ENCODE results near the gene ALDH9A1. TPM values are rescaled to one million over a fixed set of nuclear protein-coding genes. Genes with fewer than 3 reads are reported as not detected.
"Not testable (repeated sequence)": the region's sequence is repeated elsewhere in the genome, so short reads cannot be mapped to it uniquely, and the experiment has no call there.

The ALDH9A1 gene
- total and polyA plus RNA-seq, 7 donors: 30.4 to 69.3 (median 40.9) TPM

- TF ChIP-seq, protein P1, sequence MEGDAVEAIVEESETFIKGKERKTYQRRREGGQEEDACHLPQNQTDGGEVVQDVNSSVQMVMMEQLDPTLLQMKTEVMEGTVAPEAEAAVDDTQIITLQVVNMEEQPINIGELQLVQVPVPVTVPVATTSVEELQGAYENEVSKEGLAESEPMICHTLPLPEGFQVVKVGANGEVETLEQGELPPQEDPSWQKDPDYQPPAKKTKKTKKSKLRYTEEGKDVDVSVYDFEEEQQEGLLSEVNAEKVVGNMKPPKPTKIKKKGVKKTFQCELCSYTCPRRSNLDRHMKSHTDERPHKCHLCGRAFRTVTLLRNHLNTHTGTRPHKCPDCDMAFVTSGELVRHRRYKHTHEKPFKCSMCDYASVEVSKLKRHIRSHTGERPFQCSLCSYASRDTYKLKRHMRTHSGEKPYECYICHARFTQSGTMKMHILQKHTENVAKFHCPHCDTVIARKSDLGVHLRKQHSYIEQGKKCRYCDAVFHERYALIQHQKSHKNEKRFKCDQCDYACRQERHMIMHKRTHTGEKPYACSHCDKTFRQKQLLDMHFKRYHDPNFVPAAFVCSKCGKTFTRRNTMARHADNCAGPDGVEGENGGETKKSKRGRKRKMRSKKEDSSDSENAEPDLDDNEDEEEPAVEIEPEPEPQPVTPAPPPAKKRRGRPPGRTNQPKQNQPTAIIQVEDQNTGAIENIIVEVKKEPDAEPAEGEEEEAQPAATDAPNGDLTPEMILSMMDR (IDR thresholded peaks at IDR 0.05): no peak
- WGBS, 3 donors: 95 to 98% (median 95%) methylated on average over 5 of the region's 5 CpGs
- no peak overlapping the region for H3K4me3 ChIP-seq
- H3K36me3 ChIP-seq (ENCODE audit: insufficient read depth in 1 of 2, low read depth in 1 of 2): peaks cover 0 to 20% of the 10 kb centered on the region in 2 donors
- no peaks in the 10 kb centered on the region for H3K27me3 ChIP-seq (ENCODE audit: insufficient read depth in 3 of 3, low read length in 2 of 3)
- no peak overlapping the region for H3K27ac ChIP-seq
- H3K9me3 ChIP-seq: no peaks in the 10 kb centered on the region
- intact Hi-C loops (cut with DNase I): no loop called here
- no peak for ATAC-seq
- peaks cover 5% of the 10 kb centered on the region for H3K4me1 ChIP-seq
- no peak for DNase-seq
Observed at GRCh38 chr1:165688046-165688445, 10.3 kb downstream of the ALDH9A1 start.

GRCh38 chr1:165686971-165687433 is 11.4 kb downstream of the ALDH9A1 start:
- DNase-seq: no peak
- 88 to 90% (median 90%) methylated on average over 2 of the region's 2 CpGs for WGBS, 3 donors
- no peak overlapping the region for H3K4me3 ChIP-seq
- ATAC-seq: no peak
- TF ChIP-seq, protein P1 (IDR thresholded peaks at IDR 0.05): no peak
- intact Hi-C loops (cut with DNase I): no loop called here
- no peak overlapping the region for H3K27ac ChIP-seq
- H3K36me3 ChIP-seq (ENCODE audit: insufficient read depth in 1 of 2, low read depth in 1 of 2): peaks cover under 1 to 31% of the 10 kb centered on the region in 2 donors
- no peaks in the 10 kb centered on the region for H3K9me3 ChIP-seq
- H3K27me3 ChIP-seq (ENCODE audit: insufficient read depth in 3 of 3, low read length in 2 of 3): no peaks in the 10 kb centered on the region
- H3K4me1 ChIP-seq: peaks cover 5% of the 10 kb centered on the region

GRCh38 chr1:165686121-165686970 is 12.0 kb downstream of the ALDH9A1 start:
- ATAC-seq (no peak), DNase-seq (no peak)
- Histone ChIP-seq H3K9me3 (no peaks in the 10 kb centered on the region), H3K36me3 (ENCODE audit: insufficient read depth in 1 of 2, low read depth in 1 of 2) (peaks cover 4 to 37% of the 10 kb centered on the region in 2 donors), H3K4me1 (peaks cover 5% of the 10 kb centered on the region), H3K4me3 (no peak overlapping the region), H3K27me3 (ENCODE audit: insufficient read depth in 3 of 3, low read length in 2 of 3) (no peaks in the 10 kb centered on the region), H3K27ac (no peak overlapping the region)
- 84 to 89% (median 85%) methylated on average over 6 of the region's 6 CpGs for WGBS, 3 donors
- TF ChIP-seq, protein P1 (IDR thresholded peaks at IDR 0.05): no peak
- intact Hi-C loops (cut with DNase I): no loop called here

DNA sequence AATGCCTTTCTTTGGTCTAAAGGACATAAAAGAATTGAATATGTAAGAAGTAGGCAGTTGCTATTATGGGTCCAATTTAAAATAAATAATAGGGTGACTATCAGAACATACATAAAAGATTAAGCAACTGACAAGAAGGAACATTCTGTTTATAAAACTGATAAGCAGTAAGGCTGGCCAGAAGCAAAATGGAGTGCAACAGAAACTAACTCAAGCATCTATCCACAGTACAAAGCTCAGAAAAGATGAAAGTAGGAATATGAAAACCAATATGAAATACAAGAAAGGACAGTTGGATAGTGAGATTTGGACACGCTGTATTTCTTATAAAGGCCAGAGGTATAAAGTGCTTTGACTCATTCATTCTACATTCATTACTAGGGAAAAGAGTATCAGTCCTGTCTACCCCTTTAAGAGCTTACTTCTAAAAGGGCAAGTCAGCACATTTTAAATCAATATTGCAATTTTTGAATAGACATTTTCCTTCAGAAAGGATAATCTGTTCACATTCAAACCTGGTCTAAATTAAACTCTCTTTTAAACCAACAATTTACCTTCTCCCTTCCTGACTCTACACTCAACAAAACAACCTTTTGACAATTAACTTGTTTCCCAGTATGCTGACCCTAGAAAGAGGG is 14.4 kb downstream of the ALDH9A1 start:
- Histone ChIP-seq H3K9me3 (no peaks in the 10 kb centered on the region), H3K27me3 (ENCODE audit: insufficient read depth in 3 of 3, low read length in 2 of 3) (no peaks in the 10 kb centered on the region), H3K27ac (no peak overlapping the region), H3K36me3 (ENCODE audit: insufficient read depth in 1 of 2, low read depth in 1 of 2) (peaks cover 8 to 50% of the 10 kb centered on the region in 2 donors), H3K4me1 (peaks cover 5% of the 10 kb centered on the region), H3K4me3 (no peak overlapping the region)
- 0 to 38% (median 0%) methylated on average over 1 of the region's 1 CpG for WGBS, 3 donors
- TF ChIP-seq, protein P1 (IDR thresholded peaks at IDR 0.05): no peak
- ATAC-seq (no peak), DNase-seq (no peak)
- intact Hi-C loops (cut with DNase I): no loop called here

DNA sequence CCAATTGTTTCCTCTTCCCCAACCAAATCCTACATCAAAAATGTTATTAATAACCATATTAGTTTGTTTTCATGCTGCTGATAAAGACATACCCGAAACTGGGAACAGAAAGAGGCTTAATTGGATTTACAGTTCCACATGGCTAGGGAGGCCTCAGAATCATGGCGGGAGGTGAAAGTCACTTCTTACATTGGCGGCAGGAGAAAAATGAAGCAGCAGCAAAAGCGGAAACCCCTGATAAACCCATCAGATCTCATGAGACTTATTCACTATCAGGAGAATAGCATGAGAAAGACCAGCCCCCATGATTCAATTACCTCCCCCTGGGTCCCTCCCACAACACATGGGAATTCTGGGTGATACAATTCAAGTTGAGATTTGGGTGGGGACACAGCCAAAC is 17.6 kb downstream of the ALDH9A1 start:
- H3K4me3 ChIP-seq; H3K9me3 ChIP-seq; H3K27ac ChIP-seq; intact Hi-C loops (cut with DNase I); DNase-seq; H3K4me1 ChIP-seq; ATAC-seq; H3K27me3 ChIP-seq (ENCODE audit: insufficient read depth in 3 of 3, low read length in 2 of 3): not testable (repeated sequence)
- peaks cover 8 to 77% of the 10 kb centered on the region in 2 donors for H3K36me3 ChIP-seq (ENCODE audit: insufficient read depth in 1 of 2, low read depth in 1 of 2)
- 93 to 96% (median 95%) methylated on average over 4 of the region's 4 CpGs for WGBS, 3 donors

Measured in psoas muscle (tissue), 8 donors.